Kidney (tissue), 14 donors: ENCODE results near the gene ZNF689. TPM values are rescaled to one million over a fixed set of nuclear protein-coding genes. Genes with fewer than 3 reads are reported as not detected.

Experiments
- DNase-seq, 5 donors: peaks; one replicate each; pipeline ENCODE4 v3.0.0-alpha.2; 2013 to 2020
- FAIRE-seq: peaks from 2 replicates; lab custom pipeline; 2012; peaks lifted over from hg19 to GRCh38; lab: Jason Lieb, UNC
- H3K27ac ChIP-seq, 2 donors: one replicate each; pipeline ENCODE4 v1.7.0; 2013; ENCODE audit warnings: low read depth in 2 of 2, low read length in 2 of 2, inconsistent platforms in 1 of 2
- H3K27me3 ChIP-seq: one replicate; pipeline ENCODE4 v1.7.1; 2013; ENCODE audit warnings: low read length, inconsistent platforms; ENCODE audit not compliant: control insufficient read depth, insufficient read depth
- H3K36me3 ChIP-seq, 3 donors: one replicate each; pipeline versions ENCODE4 v1.7.0 to v1.7.1; 2013; ENCODE audit warnings: low read length in 3 of 3, control low read depth in 1 of 3, inconsistent platforms in 1 of 3; ENCODE audit not compliant: insufficient read depth in 3 of 3, control insufficient read depth in 2 of 3
- H3K4me1 ChIP-seq, 3 donors: one replicate each; pipeline versions ENCODE4 v1.7.0 to v1.7.1; 2013; ENCODE audit warnings: low read length in 3 of 3, inconsistent platforms in 1 of 3, low read depth in 1 of 3; ENCODE audit not compliant: control insufficient read depth in 2 of 3, insufficient read depth in 2 of 3
- H3K4me3 ChIP-seq, 3 donors: one replicate each; pipeline versions ENCODE4 v1.7.0 to v1.8.1; 2013; ENCODE audit warnings: low read length in 3 of 3, control low read depth in 1 of 3, inconsistent platforms in 1 of 3
- H3K9ac ChIP-seq, 3 donors: one replicate each; pipeline versions ENCODE4 v1.7.0 to v1.7.1; 2013; ENCODE audit warnings: low read length in 3 of 3, control low read depth in 1 of 3, inconsistent platforms in 1 of 3
- H3K9me3 ChIP-seq, 3 donors: one replicate each; pipeline versions ENCODE4 v1.7.0 to v1.7.1; 2013; ENCODE audit warnings: low read length in 3 of 3, control low read depth in 1 of 3, inconsistent platforms in 1 of 3; ENCODE audit not compliant: control insufficient read depth in 2 of 3, insufficient read depth in 1 of 3
- CTCF ChIP-seq: IDR thresholded peaks from 3 replicates; pipeline ENCODE4 v1.5.1; 2012; ENCODE audit warnings: mild to moderate bottlenecking, moderate library complexity, borderline replicate concordance; ENCODE audit not compliant: insufficient read depth; ENCODE audit errors: extremely low read depth
- intact Hi-C: fragments of 100-400 bp; cut with DNase I; formaldehyde crosslinking; loops from one replicate; pipeline ENCODE4 v1.11.1; 2022
- polyA plus RNA-seq: library from polyadenylated mRNA; stranded (reverse); fragments of 350-450 nt; fragmentation: Illumina TruSeq; extraction: RNeasy Lipid Tissue Mini Kit (QIAGEN cat#74804); gene quantifications from one replicate; pipeline ENCODE4 v1.2.3, GENCODE V29; 2014; ENCODE audit warnings: low read depth, low replicate concordance; ENCODE audit not compliant: insufficient read depth
- total RNA-seq: library from RNA; stranded (reverse); fragmentation: NEBNext Ultra II Directional; extraction: Animal tissue kit (Norgen Biotek cat#: 25700); gene quantifications from one replicate; pipeline ENCODE4 v1.2.1, GENCODE V29; 2021
- donor health status: control.
- donor health status: control.
- donor health status: control.
- donor health status: control.
- donor health status: control.
- donor health status: DM: yes; HTN: yes; CAD: no.
- donor health status: Normal renal cell carcinoma (clear cell type).

The ZNF689 gene
- total and polyA plus RNA-seq, 2 donors from 2014 or later: 3.9 to 9.0 TPM

DNA sequence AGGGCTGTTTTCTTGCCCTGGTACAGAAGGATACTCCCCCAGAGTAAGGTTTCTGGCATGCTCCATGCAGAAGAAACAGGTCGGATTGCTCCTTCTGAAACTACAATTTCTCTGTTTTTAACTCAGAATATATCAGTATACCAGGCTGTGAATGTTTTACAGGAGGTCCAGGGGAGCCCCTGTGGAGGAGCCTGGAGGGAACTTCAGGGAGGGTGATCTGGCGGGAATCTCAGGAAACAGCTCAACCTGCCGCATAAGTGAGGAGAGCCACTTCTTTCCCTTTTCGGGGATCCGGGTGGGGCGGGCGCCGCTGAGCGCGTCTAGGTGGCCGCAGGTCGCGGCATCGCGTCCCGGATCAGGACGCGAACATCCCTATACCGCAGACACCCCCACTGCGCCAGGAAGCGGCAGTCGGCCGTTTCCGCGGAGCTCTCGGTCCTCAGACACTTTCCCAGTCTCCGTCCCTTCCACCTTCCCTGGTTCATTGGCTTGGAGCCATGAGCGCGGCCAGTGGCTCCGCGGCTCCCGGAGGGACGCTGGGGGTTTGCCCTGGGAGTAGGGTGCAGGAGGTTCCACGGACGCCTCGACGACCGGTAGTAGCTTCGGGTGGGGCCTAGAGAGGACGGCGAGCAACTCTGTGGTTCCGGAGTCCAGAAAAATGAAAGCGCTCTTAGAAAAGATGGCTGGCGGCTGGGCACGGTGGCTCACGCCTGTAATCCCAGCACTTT, 48.9 kb downstream of the ZNF689 start:
- H3K9me3 ChIP-seq: no peaks in the 10 kb centered on the region
- H3K27ac ChIP-seq: peak overlapping the region; percentile 6 to 22
- no peaks in the 10 kb centered on the region for H3K27me3 ChIP-seq
- peak overlapping the region in 2 of 3 donors; percentile 58 to 80 for H3K9ac ChIP-seq
- peak overlapping the region in 2 of 3 donors; percentile 31 to 71 for H3K4me3 ChIP-seq
- peaks cover 0 to 2% (median 0%) of the 10 kb centered on the region in 3 donors for H3K4me1 ChIP-seq
- intact Hi-C loops: no loop called here
- no peak for TF ChIP-seq CTCF
- FAIRE-seq (no peak), DNase-seq (peak in 4 of 5 donors; percentile 49 to 82 (median 62))
- no peaks in the 10 kb centered on the region for H3K36me3 ChIP-seq

- peaks cover 0 to 2% (median 0%) of the 10 kb centered on the region in 3 donors for H3K4me1 ChIP-seq
- H3K27me3 ChIP-seq: no peaks in the 10 kb centered on the region
- no peak overlapping the region for H3K4me3 ChIP-seq
- FAIRE-seq (no peak), DNase-seq (no peak)
- intact Hi-C loops: no loop called here
- no peak for TF ChIP-seq CTCF
- H3K27ac ChIP-seq: no peak overlapping the region
- H3K9me3 ChIP-seq: no peaks in the 10 kb centered on the region
- H3K36me3 ChIP-seq: no peaks in the 10 kb centered on the region
- no peak overlapping the region for H3K9ac ChIP-seq
These were observed 50.5 kb downstream of the ZNF689 start for GRCh38 chr16:30559690-30560089.

DNA sequence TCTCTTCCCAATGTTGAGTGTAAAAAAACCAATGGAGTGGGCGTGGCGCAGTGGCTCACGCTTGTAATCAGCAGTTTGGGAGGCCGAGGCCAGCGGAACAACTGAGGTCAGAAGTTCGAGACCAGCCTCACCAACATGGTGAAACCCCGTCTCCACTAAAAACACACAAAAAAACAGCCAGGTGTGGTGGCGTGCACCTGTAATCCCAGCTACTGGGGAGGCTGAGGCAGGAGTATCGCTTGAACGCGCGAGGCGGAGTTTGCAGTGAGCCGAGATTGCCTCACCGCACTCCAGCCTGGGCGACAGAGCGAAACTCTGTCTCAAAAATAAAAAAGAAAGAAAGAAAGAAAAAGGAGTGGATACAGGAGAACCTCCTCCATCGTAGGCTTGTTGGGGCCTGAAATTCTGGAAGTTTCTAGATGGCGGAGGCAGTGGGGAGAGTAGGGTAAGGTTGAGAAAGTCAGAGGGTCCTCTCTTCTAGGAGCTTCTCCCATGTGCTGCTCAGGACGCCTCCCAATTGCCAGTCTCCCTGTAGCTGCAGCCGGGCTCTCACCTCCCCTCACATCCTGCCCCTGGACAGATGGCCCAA, 51.3 kb downstream of the ZNF689 start:
- TF ChIP-seq CTCF: no peak
- peak overlapping the region in 1 of 3 donors; percentile 34 for H3K9ac ChIP-seq
- no peaks in the 10 kb centered on the region for H3K9me3 ChIP-seq
- peak overlapping the region; percentile 61 to 83 (median 63) for H3K4me3 ChIP-seq
- intact Hi-C loops: no loop called here
- FAIRE-seq (no peak), DNase-seq (no peak)
- H3K4me1 ChIP-seq: peaks cover 0 to 2% (median 0%) of the 10 kb centered on the region in 3 donors
- H3K27ac ChIP-seq: peak overlapping the region; percentile 83 to 94
- H3K27me3 ChIP-seq: no peaks in the 10 kb centered on the region
- peaks cover 0 to 2% (median under 1%) of the 10 kb centered on the region in 3 donors for H3K36me3 ChIP-seq
